Epidermal melanocyte (primary cell): ENCODE results near the gene DOK1.

Source experiments
- DNase-seq: peaks from one replicate; pipeline ENCODE4 v3.0.0; 2011; ENCODE audit warnings: low spot score; ENCODE audit not compliant: insufficient read length

Gene DOK1

GRCh38 chr2:74553892-74554819 is at the start of gene DOK1, which contains the start of gene LOXL3:
TSS of gene DOK1 (plus strand) at chr2:74554720. CDS start at chr2:74554755, 35 bp downstream.
TSS of gene LOXL3 (minus strand) at chr2:74553942. CDS start at chr2:74552634, 1,308 bp downstream.
- DNase-seq, result peak; percentile 98

GRCh38 chr2:74505448-74506246 is 48.9 kb upstream of the DOK1 start:
- no peak for DNase-seq

GRCh38 chr2:74507145-74507925 is 47.2 kb upstream of the DOK1 start, which contains the start of gene PCGF1:
TSS of gene PCGF1 (minus strand) at chr2:74507695. CDS start at chr2:74507668, 27 bp downstream.
- DNase-seq, result peak; percentile 98

- DNase-seq, result peak; percentile 46
Observed at GRCh38 chr2:74507926-74508520, 46.5 kb upstream of the DOK1 start.

GRCh38 chr2:74510272-74510671 is 44.2 kb upstream of the DOK1 start:
- no peak for DNase-seq

GRCh38 chr2:74511104-74511989 is 43.2 kb upstream of the DOK1 start:
- no peak for DNase-seq

GRCh38 chr2:74512744-74513604 is 41.5 kb upstream of the DOK1 start:
- no peak for DNase-seq

- no peak for DNase-seq
Observed at GRCh38 chr2:74513605-74514367, 40.7 kb upstream of the DOK1 start.

- no peak for DNase-seq
Observed at GRCh38 chr2:74514368-74515270, 39.9 kb upstream of the DOK1 start, which contains the start of gene TLX2. TSS of gene TLX2 (plus strand) at chr2:74514450. CDS start at chr2:74514807, 357 bp downstream.

GRCh38 chr2:74515271-74515980 is 39.1 kb upstream of the DOK1 start:
- no peak for DNase-seq

GRCh38 chr2:74515981-74516633 is 38.4 kb upstream of the DOK1 start:
- DNase-seq, result peak; percentile 81

- DNase-seq, result no peak
Observed at GRCh38 chr2:74516650-74517049, 37.9 kb upstream of the DOK1 start.

GRCh38 chr2:74522516-74522915 is 32.0 kb upstream of the DOK1 start:
- DNase-seq, result no peak

GRCh38 chr2:74524005-74524404 is 30.5 kb upstream of the DOK1 start:
- no peak for DNase-seq

GRCh38 chr2:74524955-74525716 is 29.4 kb upstream of the DOK1 start:
- DNase-seq, result no peak
